CD4-positive, alpha-beta T cell treated with Interleukin-4 for 1 hour (primary cell): Measurements from ENCODE around the gene RRP9.

Experiments
- DNase-seq, 2 donors: peaks; one replicate each; pipeline ENCODE4 v3.0.0-alpha.2; 2020 to 2022

Gene RRP9

GRCh38 chr3:51955175-51955892 is 13.6 kb upstream of the RRP9 start, which contains the start of gene GPR62:
GPR62 (plus strand) TSS chr3:51955381; CDS start chr3:51955653, 272 bp downstream.
- DNase-seq, result no peak

DNA sequence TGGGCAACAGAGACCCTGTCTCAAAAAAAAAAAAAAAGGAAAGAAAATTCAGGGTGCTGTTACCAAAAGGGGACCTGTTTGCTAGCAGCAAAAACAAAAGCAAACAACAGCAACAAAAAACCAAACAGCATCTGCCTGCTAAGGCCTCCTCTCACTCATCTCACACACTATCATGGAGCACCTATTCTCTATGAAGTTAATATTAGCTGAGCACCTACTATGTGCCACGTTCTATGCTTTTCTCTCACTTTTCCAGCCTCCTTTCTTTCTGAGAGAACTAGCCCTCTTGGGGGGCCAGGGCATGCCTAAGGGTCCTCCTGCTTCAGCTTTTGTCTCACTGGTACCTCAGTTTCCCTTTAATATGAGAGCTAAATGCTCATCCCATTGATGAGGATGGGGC is 13.0 kb upstream of the RRP9 start:
- DNase-seq, result no peak

DNA sequence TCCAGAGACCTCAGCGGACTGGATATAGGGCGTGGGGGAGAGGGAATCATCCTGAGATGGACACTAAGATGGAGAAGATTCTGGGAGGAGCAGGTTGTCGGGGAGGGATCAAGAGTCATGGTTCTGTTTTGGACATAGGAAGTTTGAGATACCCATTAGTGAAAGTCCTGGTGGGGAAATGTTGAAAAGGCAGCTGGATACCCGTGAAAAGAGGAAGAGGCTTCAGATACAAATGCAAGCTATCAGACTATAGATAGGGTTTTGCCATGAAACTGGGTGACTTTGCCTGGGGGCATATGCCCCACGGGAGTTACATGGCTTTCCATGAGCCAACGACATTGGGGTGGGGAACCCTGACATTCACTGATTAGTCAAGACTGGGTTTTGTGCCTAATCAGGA is 12.4 kb upstream of the RRP9 start:
- no peak for DNase-seq

DNA sequence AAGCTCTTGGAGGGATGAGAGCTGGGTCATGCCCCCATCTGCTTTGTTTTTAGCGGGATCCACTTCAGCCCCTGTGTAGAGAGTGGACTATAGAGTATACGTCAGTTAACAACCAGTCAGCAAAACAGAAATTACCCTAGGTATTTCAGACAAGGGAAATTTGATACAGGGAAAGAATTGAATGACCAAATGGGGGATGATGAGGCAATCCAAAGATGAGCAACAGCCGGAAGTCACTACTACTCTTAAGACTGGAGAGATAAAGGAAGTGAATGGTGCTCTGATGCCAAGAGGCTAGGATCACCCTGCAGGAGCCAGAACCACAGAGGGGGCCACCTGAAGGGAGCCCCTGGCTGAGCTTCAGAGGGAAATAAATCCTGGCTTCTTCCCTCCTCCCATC is 11.7 kb upstream of the RRP9 start:
- peak in 1 of 2 donors; percentile 20 for DNase-seq

DNA sequence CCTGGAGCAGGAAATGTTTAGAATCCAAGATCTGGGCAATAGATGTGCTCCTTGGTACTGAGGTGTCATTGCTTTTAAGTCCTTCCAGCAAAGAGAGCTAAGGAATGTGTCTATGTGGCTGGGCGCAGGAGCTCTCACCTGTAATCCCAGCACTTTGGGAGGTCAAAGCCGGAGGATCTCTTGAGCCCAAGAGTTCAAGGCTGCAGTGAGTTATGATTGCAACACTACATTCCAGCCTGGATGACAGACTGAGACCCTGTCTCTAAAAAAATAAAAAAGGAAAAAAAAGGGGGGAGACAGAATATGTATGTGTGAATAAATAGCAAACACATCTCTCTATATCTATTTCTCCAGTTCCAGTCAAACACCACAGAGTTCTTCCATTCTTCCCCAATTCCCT is 9.2 kb upstream of the RRP9 start:
- DNase-seq, result no peak

GRCh38 chr3:51949121-51949520 is 7.4 kb upstream of the RRP9 start:
- DNase-seq, result no peak

- no peak for DNase-seq
Observed at GRCh38 chr3:51948016-51948580, 6.4 kb upstream of the RRP9 start.

- no peak for DNase-seq
Observed at GRCh38 chr3:51947215-51947900, 5.7 kb upstream of the RRP9 start.

DNA sequence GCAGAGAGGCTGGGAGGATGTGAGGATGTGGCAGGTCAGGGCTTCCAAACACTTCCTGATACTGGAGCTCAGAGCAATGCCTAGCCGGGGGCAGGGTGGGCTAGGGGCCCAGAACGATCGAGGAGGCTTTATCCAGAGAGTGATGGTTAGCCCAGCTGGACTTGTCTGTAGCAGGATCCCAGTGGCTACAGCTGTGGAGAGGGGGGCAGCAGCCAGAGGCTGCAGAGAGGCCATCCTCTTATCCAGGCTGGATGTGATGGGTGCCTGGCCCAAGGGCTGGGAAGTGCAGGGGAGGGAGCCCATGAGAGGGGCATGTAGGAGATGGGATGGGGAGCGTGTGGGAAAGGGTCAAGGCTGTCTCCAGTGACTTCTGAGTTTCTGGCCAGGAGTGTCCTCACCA is 5.1 kb upstream of the RRP9 start:
- DNase-seq, result no peak

DNA sequence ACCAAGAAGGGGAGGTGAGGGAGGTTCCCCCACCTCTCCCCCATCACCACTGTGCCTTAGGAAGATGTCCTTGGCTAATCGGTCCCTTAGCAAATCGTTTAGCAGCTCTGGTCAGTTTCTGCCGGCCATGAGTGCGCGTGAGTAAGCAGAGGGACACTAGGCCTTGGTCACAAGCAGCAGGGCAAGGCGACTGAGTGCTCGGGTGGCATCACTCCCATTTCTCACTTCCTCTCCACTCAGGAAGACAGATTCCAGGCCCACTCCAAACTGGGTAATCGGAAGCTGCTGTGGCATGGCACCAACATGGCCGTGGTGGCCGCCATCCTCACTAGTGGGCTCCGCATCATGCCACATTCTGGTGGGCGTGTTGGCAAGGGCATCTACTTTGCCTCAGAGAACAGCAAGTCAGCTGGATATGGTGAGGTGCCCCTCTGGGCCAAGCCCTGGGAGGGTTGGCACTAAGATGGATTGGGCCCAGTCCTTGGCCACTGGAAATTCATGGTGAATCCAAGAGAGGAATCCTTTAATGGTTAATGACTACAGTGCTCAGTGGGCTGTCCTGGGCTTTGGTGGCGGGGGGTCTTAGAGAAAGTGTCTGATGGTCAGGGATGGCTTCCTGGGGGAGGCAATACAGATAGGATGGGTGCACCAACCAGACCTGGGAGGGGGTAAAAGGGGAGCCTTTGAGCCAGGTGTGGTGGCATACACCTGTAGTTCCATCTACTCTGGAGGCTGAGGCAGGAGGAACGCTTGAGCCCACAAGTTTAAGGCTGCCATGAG is 4.4 kb upstream of the RRP9 start:
- DNase-seq, result no peak

- DNase-seq, result no peak
Observed at GRCh38 chr3:51945031-51945840, 3.5 kb upstream of the RRP9 start.

DNA sequence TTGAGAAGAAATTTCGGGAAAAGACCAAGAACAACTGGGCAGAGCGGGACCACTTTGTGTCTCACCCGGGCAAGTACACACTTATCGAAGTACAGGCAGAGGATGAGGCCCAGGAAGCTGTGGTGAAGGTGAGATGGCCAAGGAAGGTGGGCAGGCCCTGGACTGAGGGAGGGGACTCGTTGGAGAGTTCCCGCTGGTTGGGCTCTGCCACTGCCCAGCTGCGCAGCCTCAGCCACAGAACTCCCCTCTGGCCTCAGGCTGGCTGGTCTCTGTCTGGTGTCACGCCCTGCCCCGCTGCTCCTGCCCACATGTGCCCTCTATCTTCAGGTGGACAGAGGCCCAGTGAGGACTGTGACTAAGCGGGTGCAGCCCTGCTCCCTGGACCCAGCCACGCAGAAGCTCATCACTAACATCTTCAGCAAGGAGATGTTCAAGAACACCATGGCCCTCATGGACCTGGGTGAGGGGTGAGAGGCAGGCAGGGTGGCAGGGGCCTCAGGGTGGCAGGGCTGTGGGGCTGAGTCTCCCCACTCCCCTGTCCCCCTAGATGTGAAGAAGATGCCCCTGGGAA is 2.8 kb upstream of the RRP9 start:
- DNase-seq, result no peak

- no peak for DNase-seq
Observed at GRCh38 chr3:51943451-51944391, 2.0 kb upstream of the RRP9 start.

DNA sequence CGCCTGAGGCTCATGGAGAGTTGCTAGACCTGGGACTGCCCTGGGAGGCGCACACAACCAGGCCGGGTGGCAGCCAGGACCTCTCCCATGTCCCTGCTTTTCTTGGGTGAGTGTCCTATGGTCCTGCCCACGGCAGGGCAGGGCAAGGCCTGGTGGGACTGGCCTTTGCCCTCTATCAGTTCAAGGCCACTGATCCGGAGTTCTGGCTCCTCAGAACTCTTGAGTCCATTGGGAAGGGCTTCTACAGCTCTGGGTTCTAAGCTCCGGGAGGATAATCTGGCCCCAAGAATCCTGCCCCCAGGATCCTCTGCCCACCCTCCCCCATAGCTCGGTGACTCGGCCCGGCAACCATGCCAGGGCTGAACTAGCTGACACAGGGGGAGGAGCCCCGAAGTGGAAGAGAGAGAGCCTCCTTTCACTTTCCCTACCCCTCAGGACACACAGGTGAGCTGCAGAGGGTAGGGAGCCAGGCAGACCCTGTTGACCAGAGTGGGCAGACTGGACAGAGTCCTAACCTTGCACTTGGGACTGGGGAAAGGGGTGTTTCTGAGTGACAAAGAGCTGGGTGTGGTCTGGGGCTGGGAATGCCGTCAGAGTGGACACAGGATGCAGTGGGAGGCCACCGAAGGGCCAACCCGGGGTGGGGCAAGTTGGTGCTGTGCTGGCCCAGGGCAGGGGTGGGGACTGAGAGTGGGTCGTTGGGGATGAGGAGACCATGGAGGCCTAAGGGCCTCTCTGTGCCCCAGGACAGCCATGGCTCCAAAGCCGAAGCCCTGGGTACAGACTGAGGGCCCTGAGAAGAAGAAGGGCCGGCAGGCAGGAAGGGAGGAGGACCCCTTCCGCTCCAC is 1.1 kb upstream of the RRP9 start:
- DNase-seq, result peak; percentile 56 to 59

DNA sequence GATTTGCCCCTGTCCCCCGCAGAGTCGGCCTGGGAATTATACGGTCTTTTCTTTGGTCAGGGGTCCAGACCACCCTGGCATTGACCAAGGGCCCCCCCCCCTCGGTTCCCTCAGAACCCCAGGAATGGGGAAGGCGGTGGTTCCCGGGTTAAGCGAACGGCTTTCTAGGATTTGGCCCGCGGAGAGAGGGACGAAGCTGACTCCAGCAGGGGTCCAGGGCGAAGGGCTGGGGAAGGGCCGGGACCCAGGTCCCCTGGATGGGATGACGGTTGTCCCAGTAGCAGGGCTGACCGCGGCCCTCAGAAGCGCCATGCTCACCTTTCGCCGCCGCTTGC is 274 bp downstream of the RRP9 start:
- no peak for DNase-seq

DNA sequence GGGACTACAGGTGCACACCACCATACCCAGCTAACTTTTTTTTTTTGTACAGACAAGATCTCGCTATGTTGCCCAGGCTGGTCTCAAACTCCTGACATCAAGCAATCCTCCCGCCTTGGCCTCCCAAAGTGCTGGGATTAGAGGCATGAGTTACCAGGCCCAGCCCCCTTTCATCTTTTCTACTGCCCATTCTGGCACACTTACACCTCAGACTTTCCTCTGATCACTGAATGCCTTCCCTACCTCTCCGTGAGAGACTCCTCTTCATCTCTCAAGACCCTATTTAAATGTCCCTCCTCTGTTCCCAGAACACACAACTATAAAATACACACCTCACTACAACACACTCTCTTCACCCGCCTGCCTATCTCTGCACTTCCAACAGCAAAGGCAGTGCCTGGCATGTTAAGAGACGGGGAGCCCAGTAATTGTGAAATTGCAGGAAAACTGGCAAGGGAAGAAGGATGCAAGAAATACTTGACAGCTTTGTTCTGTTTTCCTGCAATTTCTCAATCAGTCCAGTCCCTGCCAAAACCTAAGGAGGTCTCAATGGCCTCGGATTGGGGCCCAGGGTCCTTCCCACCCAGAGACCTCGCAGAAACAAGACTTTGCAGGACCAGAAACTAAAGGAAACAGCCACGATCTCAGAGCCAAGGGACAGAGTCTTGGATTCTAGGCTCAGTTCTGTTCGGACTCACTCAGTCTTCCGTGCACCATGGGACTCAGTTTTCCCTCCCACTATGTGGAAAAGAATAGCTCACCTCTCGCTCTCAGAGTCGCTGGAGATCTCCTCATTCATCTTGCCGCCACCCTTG is 849 bp downstream of the RRP9 start:
- DNase-seq, result no peak

GRCh38 chr3:51938780-51939425 is 2.8 kb downstream of the RRP9 start:
- no peak for DNase-seq

DNA sequence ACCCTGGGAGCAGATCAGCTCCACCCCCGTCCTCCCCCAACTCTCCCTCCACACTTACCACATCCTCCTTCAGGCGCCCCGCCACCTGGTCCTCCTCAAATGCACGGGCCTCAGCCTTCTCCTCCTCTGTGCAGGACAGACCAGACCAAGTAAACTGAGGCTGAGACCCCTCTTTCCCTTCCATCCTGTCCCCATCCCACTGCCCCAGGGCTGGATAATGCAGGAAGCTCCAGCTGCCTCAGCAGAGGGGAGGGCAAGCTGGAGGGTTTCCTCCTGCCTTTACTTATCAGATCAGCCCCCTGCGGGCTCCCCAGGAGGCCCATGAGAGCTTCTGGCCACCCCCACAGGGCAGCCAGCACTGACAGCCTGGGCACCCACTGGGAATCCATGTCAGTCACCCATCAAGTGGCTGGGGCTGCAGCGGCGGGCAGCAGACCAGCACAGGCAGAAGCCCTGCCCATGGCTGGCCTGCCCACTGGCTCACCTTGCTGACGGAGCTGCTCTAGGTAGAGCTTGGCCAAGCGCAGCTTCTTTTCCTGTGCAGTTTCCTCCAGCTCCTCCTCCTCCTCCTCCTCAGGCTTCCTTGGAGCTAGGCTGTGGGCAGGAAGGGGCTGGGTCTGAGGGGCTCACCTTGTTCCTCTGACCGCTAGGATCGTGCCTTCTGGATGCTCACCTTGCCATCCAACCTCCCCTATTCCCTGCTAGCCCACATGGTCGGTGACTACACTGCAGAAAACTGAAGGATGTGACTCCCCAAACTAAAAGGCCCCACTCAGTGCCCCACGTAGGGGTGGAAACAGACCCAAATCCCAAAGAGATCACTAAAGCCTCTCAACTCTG is 3.9 kb downstream of the RRP9 start:
- DNase-seq, result no peak
